GM08714 (cell line): ENCODE data around the gene FAM177A1.

Experiments
- H3K4me3 ChIP-seq: fragments of 200-500 bp; sonication (Bioruptor generic); 2 replicates; pipeline ENCODE4 v1.5.1; 2014; ENCODE audit warnings: mild to moderate bottlenecking, low read length, inconsistent platforms
- ZNF274 ChIP-seq: IDR thresholded peaks from 2 replicates; pipeline ENCODE4 v1.6.1; 2012; ENCODE audit warnings: mild to moderate bottlenecking, low read depth, low read length

Gene FAM177A1

DNA sequence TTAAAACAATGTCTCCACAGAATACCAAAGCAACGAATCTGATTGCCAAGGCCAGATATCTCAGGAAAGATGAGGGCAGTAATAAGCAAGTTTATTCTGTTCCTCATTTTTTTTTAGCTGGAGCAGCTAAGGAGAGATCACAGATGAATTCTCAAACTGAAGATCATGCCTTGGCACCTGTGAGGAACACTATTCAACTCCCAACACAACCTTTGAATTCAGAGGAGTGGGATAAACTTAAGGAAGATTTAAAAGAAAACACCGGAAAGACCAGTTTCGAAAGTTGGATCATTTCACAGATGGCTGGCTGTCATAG is 77.3 kb downstream of the FAM177A1 start:
- peak overlapping the region; percentile 91 for H3K4me3 ChIP-seq
- no peak for TF ChIP-seq ZNF274

DNA sequence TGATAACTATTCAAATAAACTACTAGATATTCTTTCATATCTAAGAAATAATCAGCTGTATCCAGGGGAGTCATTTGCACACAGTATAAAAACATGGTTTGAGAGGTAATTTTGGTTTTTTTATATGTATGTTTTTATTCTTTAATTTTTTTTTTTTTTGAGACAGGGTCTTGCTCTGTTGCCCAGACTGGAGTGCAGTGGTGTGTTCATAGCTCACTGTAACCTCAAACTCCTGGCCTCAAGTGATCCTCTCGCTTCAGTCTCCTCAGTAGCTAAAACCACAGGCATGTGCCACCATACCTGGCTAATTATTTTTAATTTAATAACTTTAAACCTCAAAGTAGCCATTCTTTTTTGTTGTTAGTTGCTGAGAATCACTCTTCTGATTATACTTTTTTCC is 78.1 kb downstream of the FAM177A1 start:
- no peak for TF ChIP-seq ZNF274
- H3K4me3 ChIP-seq = no peak overlapping the region; the same call in 1 of the 2 replicates
